HG02852 (cell line): ENCODE data around the gene TRIB2.
A peak's percentile ranks its signal among the peaks of the same experiment; 100 is the strongest.

Source experiments
- ATAC-seq: cut with Tn5 transposase; IDR thresholded peaks from one replicate; pipeline ENCODE4 v1.9.1; 2021; ENCODE audit warnings: mild to moderate bottlenecking, moderate library complexity; ENCODE audit not compliant: unreplicated experiment

The TRIB2 gene

DNA sequence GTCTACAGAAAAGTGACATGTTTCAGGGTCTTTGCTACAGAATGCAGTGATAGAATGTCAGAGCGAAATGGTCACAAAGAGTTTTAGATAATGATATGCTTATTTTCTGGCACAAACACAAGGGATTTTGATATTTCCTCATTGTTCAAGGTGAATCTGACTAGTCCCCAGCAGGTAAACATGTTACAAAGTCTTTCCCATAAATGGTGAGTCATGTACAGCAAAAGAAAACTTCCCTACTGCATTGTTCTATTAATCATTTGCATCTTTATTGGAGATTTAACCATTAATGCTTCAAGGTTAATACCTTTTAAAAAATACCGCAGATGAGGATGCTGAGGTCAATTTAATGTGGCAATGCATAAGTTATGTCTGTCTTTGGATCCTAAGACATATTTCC lies 19.1 kb upstream of the TRIB2 start:
- no peak for ATAC-seq

DNA sequence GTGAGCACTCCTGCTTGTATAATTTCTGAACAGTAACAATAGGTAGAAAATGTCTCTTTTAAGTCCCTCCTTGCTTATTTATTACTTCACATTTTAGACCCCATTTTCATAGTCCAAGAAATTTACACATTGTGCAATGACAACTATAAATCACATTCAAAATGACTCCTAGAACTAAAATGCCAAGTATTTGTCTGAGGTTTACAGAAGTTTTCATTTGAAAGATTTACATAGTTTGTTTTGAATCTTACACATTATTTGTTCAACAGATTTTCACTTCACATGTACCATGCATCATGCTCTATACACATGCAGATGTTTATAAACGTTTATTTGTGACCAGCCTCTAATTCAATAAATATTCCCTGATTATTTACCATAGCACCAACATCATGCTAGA lies 15.7 kb upstream of the TRIB2 start:
- ATAC-seq: no peak

DNA sequence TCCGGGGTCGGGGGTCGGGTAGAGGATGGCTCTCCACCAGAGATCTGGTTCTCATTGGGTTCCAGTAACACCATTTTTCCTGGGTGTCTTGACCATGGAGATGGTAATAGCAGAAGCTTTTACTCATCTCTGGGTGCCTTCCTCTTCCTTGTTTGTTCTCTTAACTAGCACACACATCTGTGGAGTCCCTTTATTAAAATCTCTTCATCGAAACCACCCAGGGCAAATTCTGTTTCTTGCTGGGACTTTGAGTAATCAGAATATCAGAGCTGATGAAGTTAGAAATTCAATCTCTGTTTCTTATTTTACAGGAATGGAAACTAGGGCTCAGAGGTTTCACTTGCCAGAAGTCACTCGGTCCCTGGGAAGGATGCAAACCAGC lies 15.0 kb upstream of the TRIB2 start:
- no peak for ATAC-seq

DNA sequence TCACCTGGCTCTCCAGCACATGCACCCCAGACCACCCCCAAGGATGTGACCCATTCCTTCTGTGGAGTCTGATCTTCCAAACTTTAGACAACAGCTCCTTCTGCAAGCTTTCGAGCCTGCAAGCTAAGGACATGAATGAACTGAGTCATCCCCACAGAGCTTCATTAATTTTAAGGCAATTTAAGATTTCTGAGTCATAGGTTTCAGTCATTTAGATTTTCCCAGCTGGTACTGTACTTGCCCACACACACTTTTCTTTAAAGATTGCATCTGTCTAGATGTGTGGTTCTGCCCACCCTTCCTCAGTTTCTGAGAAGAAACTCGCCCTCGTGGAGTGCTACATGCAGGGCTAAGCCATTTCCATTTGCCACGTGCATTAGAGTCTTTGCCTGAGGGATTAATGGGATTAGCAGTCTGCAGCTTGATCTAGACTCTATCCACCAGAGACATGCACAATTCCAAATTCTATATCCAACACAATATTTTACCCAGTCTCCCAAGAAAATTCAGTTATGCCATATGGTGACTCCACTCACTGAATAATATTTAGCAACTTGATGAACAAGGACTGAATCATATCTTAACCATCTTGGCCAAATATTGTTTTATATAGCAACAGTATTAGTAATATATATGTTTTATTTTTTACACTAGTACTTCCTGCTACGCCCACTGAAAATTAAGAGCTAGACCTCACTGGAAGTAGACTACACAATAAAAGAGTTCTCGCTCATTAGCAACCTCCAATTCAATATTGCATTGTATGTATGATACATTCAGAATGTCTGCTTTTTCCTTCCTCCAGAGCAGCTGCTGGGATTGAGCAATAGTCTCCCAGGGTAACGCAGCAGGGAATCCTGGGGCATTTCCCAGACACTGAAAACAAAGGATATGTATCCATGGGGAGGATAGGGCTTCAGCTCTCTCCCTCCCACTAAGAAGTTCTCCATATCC lies 14.3 kb upstream of the TRIB2 start:
- ATAC-seq: no peak

- ATAC-seq: no peak
Measured at GRCh38 chr2:12704378-12704777, 12.4 kb upstream of the TRIB2 start.

GRCh38 chr2:12705230-12705629 lies 11.5 kb upstream of the TRIB2 start:
- ATAC-seq: no peak

GRCh38 chr2:12705742-12706141 lies 11.0 kb upstream of the TRIB2 start:
- ATAC-seq: no peak

- ATAC-seq: no peak
Measured at GRCh38 chr2:12708508-12709206, 8.1 kb upstream of the TRIB2 start.

- no peak for ATAC-seq
Measured at GRCh38 chr2:12709207-12709522, 7.6 kb upstream of the TRIB2 start.

DNA sequence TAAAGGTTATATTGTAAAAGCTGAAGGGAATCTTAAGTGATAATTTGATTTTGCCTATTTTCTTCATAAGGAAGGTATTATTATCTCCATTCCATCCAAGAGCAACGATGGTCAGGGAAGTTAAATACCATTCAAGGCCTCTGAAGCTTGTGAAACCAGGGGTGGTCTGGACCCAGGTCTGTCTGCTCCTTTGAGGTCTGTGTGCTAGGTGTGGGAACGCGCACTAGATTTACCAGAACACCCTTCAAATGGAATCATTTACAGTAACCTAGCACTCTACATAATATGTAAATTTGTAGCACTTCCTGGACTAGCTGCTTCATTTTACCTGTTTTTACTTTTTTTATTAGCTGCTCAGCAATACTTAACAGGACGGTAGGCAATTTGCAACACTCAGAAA lies 6.4 kb upstream of the TRIB2 start:
- ATAC-seq: no peak

GRCh38 chr2:12711339-12711738 lies 5.4 kb upstream of the TRIB2 start:
- no peak for ATAC-seq

DNA sequence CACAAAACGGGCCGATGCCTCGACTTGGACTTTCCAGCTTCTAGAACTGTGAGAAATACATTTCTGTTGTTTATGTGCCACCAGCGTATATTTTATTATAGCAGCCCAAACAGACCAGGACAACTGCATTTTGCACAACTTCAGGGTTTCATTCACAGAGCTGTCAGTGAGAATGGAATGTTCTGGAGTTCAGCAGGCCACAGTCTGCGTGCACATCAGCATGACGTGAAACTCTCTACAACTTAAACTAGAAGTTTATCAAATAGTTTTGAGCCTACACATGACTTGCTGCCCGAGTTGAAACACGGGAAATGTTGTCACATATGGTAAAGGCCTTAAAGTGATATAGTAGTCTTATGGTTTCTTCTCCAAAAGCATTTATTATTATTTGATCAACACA lies 3.9 kb upstream of the TRIB2 start:
- no peak for ATAC-seq

GRCh38 chr2:12714391-12715221 lies 2.1 kb upstream of the TRIB2 start:
- no peak for ATAC-seq

- ATAC-seq: no peak
Measured at GRCh38 chr2:12715258-12716031, 1.3 kb upstream of the TRIB2 start.

GRCh38 chr2:12716032-12716281 lies 779 bp upstream of the TRIB2 start:
- ATAC-seq: no peak

DNA sequence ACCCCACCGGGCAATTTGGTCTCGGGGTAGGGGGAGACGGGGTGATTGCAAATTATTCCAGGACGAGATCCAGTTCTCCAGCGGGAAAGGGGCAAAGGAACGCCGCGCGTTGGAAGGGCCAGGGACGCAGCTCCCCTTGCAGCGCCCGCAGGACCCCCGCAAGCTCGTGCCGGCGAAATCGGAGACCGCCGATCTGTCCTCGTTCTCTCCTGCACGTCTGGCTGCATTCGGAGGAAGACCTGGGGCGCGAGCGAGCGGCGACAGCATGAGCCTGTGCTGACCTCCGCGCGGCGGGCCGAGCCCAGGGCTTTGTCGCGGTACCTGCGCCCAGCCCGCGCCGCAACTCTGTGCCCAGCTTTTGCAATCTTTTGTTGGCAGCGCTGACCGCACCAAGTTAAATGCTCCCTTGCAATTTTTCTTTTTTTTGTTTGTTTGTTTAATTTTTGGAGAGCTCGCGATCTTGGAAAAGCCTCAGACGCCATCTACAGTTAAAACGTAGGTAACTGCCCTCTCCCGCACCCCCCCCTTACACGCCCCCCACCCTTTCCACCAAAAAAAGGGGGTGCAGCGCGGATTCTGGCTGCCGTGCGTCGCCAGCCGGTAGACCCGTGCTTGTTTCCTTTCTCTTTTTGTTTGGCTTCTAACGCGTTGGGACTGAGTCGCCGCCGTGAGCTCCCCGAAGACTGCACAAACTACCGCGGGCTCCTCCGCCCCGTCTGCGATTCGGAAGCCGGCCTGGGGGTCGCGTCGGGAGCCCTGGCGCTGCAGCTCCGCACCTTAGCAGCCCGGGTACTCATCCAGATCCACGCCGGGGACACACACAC lies 667 bp downstream of the TRIB2 start:
- ATAC-seq: peak; percentile 26

GRCh38 chr2:12718015-12718671 lies 1.4 kb downstream of the TRIB2 start:
- no peak for ATAC-seq

DNA sequence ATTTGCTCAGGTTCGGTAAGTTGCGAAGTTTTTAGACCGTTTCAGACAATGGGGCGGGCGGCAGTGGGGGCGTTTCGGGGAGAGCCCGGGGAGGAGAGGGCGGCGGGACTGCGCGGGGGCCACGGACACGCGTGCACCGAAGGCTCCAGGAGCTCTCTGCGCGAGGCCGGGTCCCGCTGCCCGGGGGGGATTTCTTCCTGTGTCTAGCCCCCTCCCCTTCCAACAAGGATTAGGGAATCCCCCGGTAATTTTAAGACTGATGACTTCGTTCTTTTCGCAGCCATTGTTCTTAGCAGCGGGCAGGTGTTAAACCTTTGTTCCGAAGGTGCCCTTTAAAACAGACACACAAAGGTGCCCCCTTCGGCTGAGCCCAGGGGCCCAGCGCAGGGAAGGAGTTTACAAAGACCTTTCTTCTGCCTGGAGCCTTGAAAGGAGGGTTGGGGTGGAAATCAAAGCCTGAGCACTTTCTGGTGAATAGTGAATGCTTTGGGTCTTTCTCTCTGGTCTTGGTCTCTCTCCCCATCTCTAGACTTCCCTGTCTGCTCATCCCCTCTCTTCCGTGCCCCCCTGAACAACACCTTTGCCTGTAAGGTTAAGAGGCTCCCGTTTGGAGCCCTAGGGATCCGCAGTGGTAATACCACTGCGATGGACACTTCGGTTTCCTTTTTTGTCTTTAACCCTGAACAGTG lies 2.1 kb downstream of the TRIB2 start:
- no peak for ATAC-seq
